HepG2 (cell line): ENCODE results near the gene LRRC8D. TPM values are rescaled to one million over a fixed set of nuclear protein-coding genes. Genes with fewer than 3 reads are reported as not detected.

Experiments used
- ATAC-seq: fragments of 200-7000 bp; cut with Tn5 transposase; 3 replicates; pipeline ENCODE4 v1.9.1; 2020; ENCODE audit warnings: mild to moderate bottlenecking, moderate library complexity
- BruUV-seq: library from RNA; stranded (reverse); fragments of 400-500 nt; replicated peaks from 2 replicates; lab custom pipeline; 2021; lab: Mats Ljungman, UMichigan
- CTCF ChIA-PET: fragments of 300-600 bp; formaldehyde crosslinking; extraction: SDS; loops from one replicate; lab custom pipeline; 2021; ENCODE audit warnings: low total read pairs, inconsistent platforms, low intra/inter-chr PET ratio; lab: Yijun Ruan, JAX
- POLR2A ChIA-PET: fragments of 350-600 bp; sonication (Branson Sonifier 250); formaldehyde crosslinking; loops from one replicate; lab custom pipeline; 2020; ENCODE audit warnings: antibody characterized with exemption, inconsistent platforms; lab: Yijun Ruan, JAX
- DNase-seq: peaks from one replicate; pipeline ENCODE4 v3.0.0-alpha.2; 2015; ENCODE audit warnings: low spot score
- FAIRE-seq: peaks from 3 replicates; lab custom pipeline; 2011; peaks lifted over from hg19 to GRCh38; lab: Jason Lieb, UNC
- H2AFZ ChIP-seq: one replicate; pipeline ENCODE4 v1.6.1; 2011; ENCODE audit warnings: low read length, inconsistent platforms
- H3K27ac ChIP-seq: fragments of 300-600 bp; 3 replicates; pipeline ENCODE4 v1.8.0; 2011; ENCODE audit warnings: mixed run types, mild to moderate bottlenecking, mixed read lengths, low read length, inconsistent platforms; ENCODE audit not compliant: insufficient read depth; ENCODE audit errors: extremely low read length
- H3K27me3 ChIP-seq, 2 experiments: fragments of 200-600 bp in 1 of 2; 2 replicates in 1 of 2; 3 replicates in 1 of 2; pipeline versions ENCODE4 v1.6.0 to v1.8.0; 2011; ENCODE audit warnings: low read length in 2 of 2, mild to moderate bottlenecking in 2 of 2, moderate library complexity in 2 of 2, inconsistent platforms in 1 of 2; ENCODE audit not compliant: insufficient read depth in 2 of 2, control insufficient read depth in 1 of 2
- H3K36me3 ChIP-seq, 2 experiments: fragments of 200-600 bp in 1 of 2; replicated peaks in 1 of 2; 2 replicates in 1 of 2; 3 replicates in 1 of 2; pipeline versions ENCODE4 v1.5.1 to v1.8.0; 2011; ENCODE audit warnings: low read length in 2 of 2, inconsistent platforms in 1 of 2; ENCODE audit not compliant: insufficient read depth in 2 of 2, control insufficient read depth in 1 of 2
- H3K4me1 ChIP-seq: 2 replicates; pipeline ENCODE4 v1.5.1; 2012; ENCODE audit warnings: low read length, inconsistent platforms; ENCODE audit not compliant: insufficient read depth
- H3K4me2 ChIP-seq: 2 replicates; pipeline ENCODE4 v1.6.0; 2011; ENCODE audit warnings: low read depth, low read length, inconsistent platforms
- H3K4me3 ChIP-seq, 3 experiments: fragments of 200-600 bp in 1 of 3; sonication (generic), shearing (Covaris generic) in 1 of 3; replicated peaks in 1 of 3; 2 replicates each; pipeline ENCODE4 v1.5.1; 2011 to 2016; ENCODE audit warnings: low read length in 3 of 3, inconsistent platforms in 2 of 3, low read depth in 2 of 3, mild to moderate bottlenecking in 2 of 3, control low read depth in 1 of 3, mixed read lengths in 1 of 3; ENCODE audit not compliant: insufficient read depth in 1 of 3
- H3K79me2 ChIP-seq: one replicate; pipeline ENCODE4 v1.6.1; 2011; ENCODE audit warnings: low read length, inconsistent platforms; ENCODE audit not compliant: insufficient read depth
- H3K9ac ChIP-seq: 2 replicates; pipeline ENCODE4 v1.6.0; 2011; ENCODE audit warnings: mild to moderate bottlenecking, low read depth, low read length, inconsistent platforms; ENCODE audit not compliant: insufficient read depth
- H3K9me3 ChIP-seq: 2 replicates; pipeline ENCODE4 v1.5.1; 2012; ENCODE audit warnings: mild to moderate bottlenecking, low read length
- H4K20me1 ChIP-seq: 2 replicates; pipeline ENCODE4 v1.6.0; 2011; ENCODE audit warnings: inconsistent platforms, mild to moderate bottlenecking, low read length, moderate library complexity; ENCODE audit not compliant: insufficient read depth
- KLF16 ChIP-seq, 2 experiments: sonication (generic) in 1 of 2; formaldehyde crosslinking in 1 of 2; IDR thresholded peaks; 2 replicates each; pipeline versions ENCODE4 v1.6.1 to v1.8.0; 2016 to 2023; ENCODE audit warnings: missing genetic modification reagents in 2 of 2, missing compliant biosample characterization in 1 of 2
- MED1 ChIP-seq: sonication (generic); formaldehyde crosslinking; IDR thresholded peaks from 2 replicates; pipeline ENCODE4 v1.4.0; 2020; ENCODE audit warnings: missing genetic modification reagents
- NFIC ChIP-seq: IDR thresholded peaks from 2 replicates; pipeline ENCODE4 v1.6.1; 2012; ENCODE audit warnings: mild to moderate bottlenecking, low read length, inconsistent platforms
- SMAD3 ChIP-seq: sonication (generic); formaldehyde crosslinking; IDR thresholded peaks from 2 replicates; pipeline ENCODE4 v1.4.0; 2020; ENCODE audit warnings: missing genetic modification reagents
- ZFP36 ChIP-seq: fragments of 150-350 bp; IDR thresholded peaks from 2 replicates; pipeline ENCODE4 v1.6.1; 2018; ENCODE audit warnings: borderline replicate concordance, low read length, low read depth; ENCODE audit not compliant: partially characterized antibody
- ZNF180 ChIP-seq: sonication (generic); formaldehyde crosslinking; IDR thresholded peaks from 2 replicates; pipeline ENCODE4 v1.4.0; 2020; ENCODE audit warnings: low read depth, missing genetic modification reagents, borderline replicate concordance
- ZNF333 ChIP-seq: sonication (generic); formaldehyde crosslinking; IDR thresholded peaks from 2 replicates; pipeline ENCODE4 v1.4.0; 2020; ENCODE audit warnings: mild to moderate bottlenecking, missing genetic modification reagents, borderline replicate concordance
- ZSCAN30 ChIP-seq: sonication (generic); formaldehyde crosslinking; IDR thresholded peaks from 2 replicates; pipeline ENCODE4 v1.5.0; 2020; ENCODE audit warnings: mild to moderate bottlenecking, missing genetic modification reagents
- WGBS: methylation state at CpG from one replicate; pipeline ENCODE4 v1.1.6; 2017; ENCODE audit warnings: low lambda C conversion rate; 5-methylcytosine and 5-hydroxymethylcytosine counted together
- in situ Hi-C: cut with HindIII; loops from 2 replicates; pipeline ENCODE4 v1.10.0; 2017; ENCODE audit warnings: low pct_unique_long_range_greater_than_20kb; ENCODE audit not compliant: extremely low pct_ligation_motif_present
- intact Hi-C: fragments of 100-400 bp; cut with micrococcal nuclease; formaldehyde crosslinking; loops from one replicate; pipeline ENCODE4 v1.10.0; 2022; ENCODE audit not compliant: unreplicated experiment
- polyA plus RNA-seq, 8 experiments: library from polyadenylated mRNA; depleted of rRNA in 3 of 8; stranded (reverse) in 7 of 8; unstranded in 1 of 8; fragments of >200 nt; fragmentation: Illumina TruSeq in 4 of 8; extraction: Trizol in 4 of 8; gene quantifications; 2 replicates each; pipeline versions ENCODE4 v1.2.1 to v1.2.3, GENCODE V29; 2011 to 2016; ENCODE audit warnings: low read depth in 4 of 8, missing spikeins in 1 of 8, mixed read lengths in 1 of 8; ENCODE audit not compliant: insufficient read depth in 1 of 8
- total RNA-seq, 5 experiments: library from RNA; depleted of rRNA; stranded (reverse); fragments of >200 nt; fragmentation: Illumina TruSeq; extraction: Trizol; gene quantifications; 2 replicates each; pipeline ENCODE4 v1.2.3, GENCODE V29; 2016; ENCODE audit warnings: low read depth in 1 of 5
- TF ChIP-seq, protein P1 (sequence below): sonication (generic); formaldehyde crosslinking; IDR thresholded peaks from 2 replicates; pipeline ENCODE4 v1.4.0; 2020; ENCODE audit warnings: missing genetic modification reagents
- TF ChIP-seq, protein P2 (sequence below): sonication (generic); formaldehyde crosslinking; IDR thresholded peaks from 2 replicates; pipeline ENCODE4 v1.5.1; 2020; ENCODE audit warnings: mild to moderate bottlenecking, missing genetic modification reagents, borderline replicate concordance
- TF ChIP-seq, protein P3 (sequence below), 2 experiments: fragments of 450-650 bp in 1 of 2; sonication (generic) in 1 of 2; formaldehyde crosslinking; IDR thresholded peaks; 2 replicates each; pipeline versions ENCODE4 v1.5.0 to v1.8.0; 2020 to 2022; ENCODE audit warnings: mild to moderate bottlenecking in 1 of 2, missing genetic modification reagents in 1 of 2
- TF ChIP-seq, protein P4 (sequence below): sonication (generic); formaldehyde crosslinking; conservative IDR thresholded peaks from 2 replicates; pipeline ENCODE4 v1.8.0; 2022; ENCODE audit warnings: low read depth, missing genetic modification reagents

The LRRC8D gene
- total and polyA plus RNA-seq, 2 of the 13 experiments (the other 11 are each of a cell fraction or from before 2014, with no cell fraction given): 29.9 to 45.5 TPM

DNA sequence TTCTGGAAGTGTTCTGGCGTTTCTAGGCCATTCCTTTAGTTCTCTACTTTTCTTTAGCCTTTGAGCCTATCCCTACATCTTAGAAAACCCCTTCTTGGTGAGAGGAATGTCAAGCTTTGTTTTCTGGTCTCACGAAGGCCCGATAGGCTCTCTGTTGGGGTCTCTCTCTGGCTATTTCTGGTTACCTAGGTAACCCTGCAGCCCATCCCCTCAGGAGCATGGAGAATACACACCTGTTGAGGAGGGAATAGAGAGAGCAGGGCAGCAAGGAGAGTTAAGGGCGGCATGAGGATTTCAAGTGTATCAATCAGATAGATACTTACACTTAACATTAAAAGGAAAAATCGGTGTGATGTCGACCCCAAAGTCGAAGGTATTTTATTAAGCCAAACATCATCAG is 45.7 kb downstream of the LRRC8D start (continued):
- TF ChIP-seq ZNF180: no peak
- no peak for TF ChIP-seq ZSCAN30 (CRISPR knock-in tag)
- TF ChIP-seq, protein P1, sequence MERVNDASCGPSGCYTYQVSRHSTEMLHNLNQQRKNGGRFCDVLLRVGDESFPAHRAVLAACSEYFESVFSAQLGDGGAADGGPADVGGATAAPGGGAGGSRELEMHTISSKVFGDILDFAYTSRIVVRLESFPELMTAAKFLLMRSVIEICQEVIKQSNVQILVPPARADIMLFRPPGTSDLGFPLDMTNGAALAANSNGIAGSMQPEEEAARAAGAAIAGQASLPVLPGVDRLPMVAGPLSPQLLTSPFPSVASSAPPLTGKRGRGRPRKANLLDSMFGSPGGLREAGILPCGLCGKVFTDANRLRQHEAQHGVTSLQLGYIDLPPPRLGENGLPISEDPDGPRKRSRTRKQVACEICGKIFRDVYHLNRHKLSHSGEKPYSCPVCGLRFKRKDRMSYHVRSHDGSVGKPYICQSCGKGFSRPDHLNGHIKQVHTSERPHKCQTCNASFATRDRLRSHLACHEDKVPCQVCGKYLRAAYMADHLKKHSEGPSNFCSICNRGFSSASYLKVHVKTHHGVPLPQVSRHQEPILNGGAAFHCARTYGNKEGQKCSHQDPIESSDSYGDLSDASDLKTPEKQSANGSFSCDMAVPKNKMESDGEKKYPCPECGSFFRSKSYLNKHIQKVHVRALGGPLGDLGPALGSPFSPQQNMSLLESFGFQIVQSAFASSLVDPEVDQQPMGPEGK (CRISPR knock-in tag): no peak
- TF ChIP-seq ZFP36: no peak

DNA sequence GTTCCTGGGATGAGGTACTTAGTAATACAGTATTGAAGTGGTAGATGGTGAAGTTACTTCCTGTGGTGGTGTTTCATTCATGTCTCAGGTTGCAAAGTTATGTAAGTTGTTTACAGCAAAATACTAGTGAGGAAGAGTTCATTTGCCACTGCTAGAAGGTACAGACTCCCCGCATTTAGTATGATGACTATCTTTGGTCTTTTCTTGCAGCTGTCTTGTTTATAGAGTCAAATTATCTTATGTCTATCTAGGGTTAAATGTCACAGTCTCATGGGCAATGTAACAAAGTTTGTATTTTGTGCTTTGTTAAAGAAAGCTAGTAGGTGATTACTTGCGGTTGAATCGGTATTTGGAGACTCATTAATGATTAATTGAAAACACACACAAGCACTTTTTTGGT is 50.2 kb downstream of the LRRC8D start:
- POLR2A ChIA-PET: no interaction called here
- Histone ChIP-seq H3K4me2 (peak overlapping the region; percentile 56), H3K27ac (peak overlapping the region; percentile 9), H3K9ac (no peak overlapping the region), H3K27me3 (no peaks in the 10 kb centered on the region), H3K4me3 (no peak overlapping the region), H4K20me1 (no peaks in the 10 kb centered on the region), H2AFZ (no peak overlapping the region), H3K36me3 (peaks cover 5 to 25% of the 10 kb centered on the region in 2 experiments; a peak in 4 of 5 replicates), H3K4me1 (peaks cover 36% of the 10 kb centered on the region), H3K79me2 (peaks cover 34% of the 10 kb centered on the region), H3K9me3 (no peaks in the 10 kb centered on the region)
- 5% methylated on average over 3 of the region's 3 CpGs for WGBS
- DNase-seq (peak; percentile 76), ATAC-seq (peak; percentile 85), FAIRE-seq (no peak)
- CTCF ChIA-PET: no interaction called here
- in situ Hi-C loops: no loop called here
- BruUV-seq: no TSS peak
- intact Hi-C loops: loop anchor here (5.0 kb wide), 2 partner anchors 36 to 49 kb away; partner anchors contain the start of gene LRRC8D
- TF ChIP-seq SMAD3 (CRISPR knock-in tag) (no peak), KLF16 (CRISPR knock-in tag; IDR thresholded peaks at IDR 0.05) (no peak), NFIC (peak; percentile 76), MED1 (0 out of 2 replicates have a peak, but pooled peaks have one; percentile 33), ZNF333 (CRISPR knock-in tag) (no peak)
- TF ChIP-seq, protein P2, sequence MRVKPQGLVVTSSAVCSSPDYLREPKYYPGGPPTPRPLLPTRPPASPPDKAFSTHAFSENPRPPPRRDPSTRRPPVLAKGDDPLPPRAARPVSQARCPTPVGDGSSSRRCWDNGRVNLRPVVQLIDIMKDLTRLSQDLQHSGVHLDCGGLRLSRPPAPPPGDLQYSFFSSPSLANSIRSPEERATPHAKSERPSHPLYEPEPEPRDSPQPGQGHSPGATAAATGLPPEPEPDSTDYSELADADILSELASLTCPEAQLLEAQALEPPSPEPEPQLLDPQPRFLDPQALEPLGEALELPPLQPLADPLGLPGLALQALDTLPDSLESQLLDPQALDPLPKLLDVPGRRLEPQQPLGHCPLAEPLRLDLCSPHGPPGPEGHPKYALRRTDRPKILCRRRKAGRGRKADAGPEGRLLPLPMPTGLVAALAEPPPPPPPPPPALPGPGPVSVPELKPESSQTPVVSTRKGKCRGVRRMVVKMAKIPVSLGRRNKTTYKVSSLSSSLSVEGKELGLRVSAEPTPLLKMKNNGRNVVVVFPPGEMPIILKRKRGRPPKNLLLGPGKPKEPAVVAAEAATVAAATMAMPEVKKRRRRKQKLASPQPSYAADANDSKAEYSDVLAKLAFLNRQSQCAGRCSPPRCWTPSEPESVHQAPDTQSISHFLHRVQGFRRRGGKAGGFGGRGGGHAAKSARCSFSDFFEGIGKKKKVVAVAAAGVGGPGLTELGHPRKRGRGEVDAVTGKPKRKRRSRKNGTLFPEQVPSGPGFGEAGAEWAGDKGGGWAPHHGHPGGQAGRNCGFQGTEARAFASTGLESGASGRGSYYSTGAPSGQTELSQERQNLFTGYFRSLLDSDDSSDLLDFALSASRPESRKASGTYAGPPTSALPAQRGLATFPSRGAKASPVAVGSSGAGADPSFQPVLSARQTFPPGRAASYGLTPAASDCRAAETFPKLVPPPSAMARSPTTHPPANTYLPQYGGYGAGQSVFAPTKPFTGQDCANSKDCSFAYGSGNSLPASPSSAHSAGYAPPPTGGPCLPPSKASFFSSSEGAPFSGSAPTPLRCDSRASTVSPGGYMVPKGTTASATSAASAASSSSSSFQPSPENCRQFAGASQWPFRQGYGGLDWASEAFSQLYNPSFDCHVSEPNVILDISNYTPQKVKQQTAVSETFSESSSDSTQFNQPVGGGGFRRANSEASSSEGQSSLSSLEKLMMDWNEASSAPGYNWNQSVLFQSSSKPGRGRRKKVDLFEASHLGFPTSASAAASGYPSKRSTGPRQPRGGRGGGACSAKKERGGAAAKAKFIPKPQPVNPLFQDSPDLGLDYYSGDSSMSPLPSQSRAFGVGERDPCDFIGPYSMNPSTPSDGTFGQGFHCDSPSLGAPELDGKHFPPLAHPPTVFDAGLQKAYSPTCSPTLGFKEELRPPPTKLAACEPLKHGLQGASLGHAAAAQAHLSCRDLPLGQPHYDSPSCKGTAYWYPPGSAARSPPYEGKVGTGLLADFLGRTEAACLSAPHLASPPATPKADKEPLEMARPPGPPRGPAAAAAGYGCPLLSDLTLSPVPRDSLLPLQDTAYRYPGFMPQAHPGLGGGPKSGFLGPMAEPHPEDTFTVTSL: peak; percentile 47; the same call in 1 of the 2 replicates
- TF ChIP-seq, protein P3, sequence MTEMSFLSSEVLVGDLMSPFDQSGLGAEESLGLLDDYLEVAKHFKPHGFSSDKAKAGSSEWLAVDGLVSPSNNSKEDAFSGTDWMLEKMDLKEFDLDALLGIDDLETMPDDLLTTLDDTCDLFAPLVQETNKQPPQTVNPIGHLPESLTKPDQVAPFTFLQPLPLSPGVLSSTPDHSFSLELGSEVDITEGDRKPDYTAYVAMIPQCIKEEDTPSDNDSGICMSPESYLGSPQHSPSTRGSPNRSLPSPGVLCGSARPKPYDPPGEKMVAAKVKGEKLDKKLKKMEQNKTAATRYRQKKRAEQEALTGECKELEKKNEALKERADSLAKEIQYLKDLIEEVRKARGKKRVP (CRISPR knock-in tag; IDR thresholded peaks at IDR 0.05): peak in 1 of 2 experiments; percentile 25; a peak in 1 of 4 replicates
- TF ChIP-seq, protein P4, sequence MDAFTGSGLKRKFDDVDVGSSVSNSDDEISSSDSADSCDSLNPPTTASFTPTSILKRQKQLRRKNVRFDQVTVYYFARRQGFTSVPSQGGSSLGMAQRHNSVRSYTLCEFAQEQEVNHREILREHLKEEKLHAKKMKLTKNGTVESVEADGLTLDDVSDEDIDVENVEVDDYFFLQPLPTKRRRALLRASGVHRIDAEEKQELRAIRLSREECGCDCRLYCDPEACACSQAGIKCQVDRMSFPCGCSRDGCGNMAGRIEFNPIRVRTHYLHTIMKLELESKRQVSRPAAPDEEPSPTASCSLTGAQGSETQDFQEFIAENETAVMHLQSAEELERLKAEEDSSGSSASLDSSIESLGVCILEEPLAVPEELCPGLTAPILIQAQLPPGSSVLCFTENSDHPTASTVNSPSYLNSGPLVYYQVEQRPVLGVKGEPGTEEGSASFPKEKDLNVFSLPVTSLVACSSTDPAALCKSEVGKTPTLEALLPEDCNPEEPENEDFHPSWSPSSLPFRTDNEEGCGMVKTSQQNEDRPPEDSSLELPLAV (CRISPR knock-in tag): no peak
